Vagina (tissue), 2 donors: ENCODE results near the gene CEACAM5.

ENCODE experiments used
- POLR2A ChIP-seq, 2 donors: fragments of 450-650 bp; IDR thresholded peaks; one replicate each; pipeline ENCODE4 v1.6.1; 2017; ENCODE audit warnings: antibody characterized with exemption in 2 of 2, mild to moderate bottlenecking in 2 of 2, moderate library complexity in 2 of 2
- TF ChIP-seq, protein P1 (sequence below), 3 experiments: fragments of 450-650 bp in 2 of 3; fragments of 200-600 bp in 1 of 3; sonication (generic) in 1 of 3; IDR thresholded peaks; one replicate each; pipeline ENCODE4 v1.5.1; 2017 to 2019; ENCODE audit warnings: antibody characterized with exemption in 3 of 3, mild to moderate bottlenecking in 2 of 3, moderate library complexity in 2 of 3

GRCh38 chr19:41703602-41704293 is 4.7 kb upstream of the CEACAM5 start:
- TF ChIP-seq, protein P1, sequence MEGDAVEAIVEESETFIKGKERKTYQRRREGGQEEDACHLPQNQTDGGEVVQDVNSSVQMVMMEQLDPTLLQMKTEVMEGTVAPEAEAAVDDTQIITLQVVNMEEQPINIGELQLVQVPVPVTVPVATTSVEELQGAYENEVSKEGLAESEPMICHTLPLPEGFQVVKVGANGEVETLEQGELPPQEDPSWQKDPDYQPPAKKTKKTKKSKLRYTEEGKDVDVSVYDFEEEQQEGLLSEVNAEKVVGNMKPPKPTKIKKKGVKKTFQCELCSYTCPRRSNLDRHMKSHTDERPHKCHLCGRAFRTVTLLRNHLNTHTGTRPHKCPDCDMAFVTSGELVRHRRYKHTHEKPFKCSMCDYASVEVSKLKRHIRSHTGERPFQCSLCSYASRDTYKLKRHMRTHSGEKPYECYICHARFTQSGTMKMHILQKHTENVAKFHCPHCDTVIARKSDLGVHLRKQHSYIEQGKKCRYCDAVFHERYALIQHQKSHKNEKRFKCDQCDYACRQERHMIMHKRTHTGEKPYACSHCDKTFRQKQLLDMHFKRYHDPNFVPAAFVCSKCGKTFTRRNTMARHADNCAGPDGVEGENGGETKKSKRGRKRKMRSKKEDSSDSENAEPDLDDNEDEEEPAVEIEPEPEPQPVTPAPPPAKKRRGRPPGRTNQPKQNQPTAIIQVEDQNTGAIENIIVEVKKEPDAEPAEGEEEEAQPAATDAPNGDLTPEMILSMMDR (IDR thresholded peaks at IDR 0.05), result no peak
- no peak for TF ChIP-seq POLR2A (IDR thresholded peaks at IDR 0.05)
